ENCODE measurements around the gene ZBTB20.

ZBTB20 gene

DNA sequence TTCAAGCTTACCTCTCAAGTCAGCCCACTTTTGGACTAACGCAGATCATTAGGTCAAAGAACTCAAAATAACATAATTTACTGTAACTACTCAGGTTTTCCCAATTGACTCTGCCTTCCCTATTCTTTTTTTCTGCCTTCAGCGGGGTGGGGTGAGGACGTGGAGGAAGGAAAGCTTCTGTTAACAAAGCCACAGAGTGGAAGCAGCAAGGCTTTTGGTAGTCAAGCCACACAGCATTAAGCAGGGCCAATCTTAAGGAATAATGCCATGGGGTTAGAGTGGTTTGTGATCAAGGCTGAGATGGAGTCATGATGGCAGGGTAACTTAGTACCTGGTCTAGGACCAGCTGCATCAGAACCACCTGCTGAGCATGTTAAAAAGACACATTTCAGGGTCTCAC lies 575.7 kb downstream of the ZBTB20 start:
- TF ChIP-seq REST (IDR thresholded peaks at IDR 0.05; ENCODE audit: insufficient read depth in 1 of 2, low read depth in 2 of 2, low read length in 2 of 2) (no peak), FOXP2 (optimal IDR thresholded peaks at IDR 0.05; ENCODE audit: borderline replicate concordance, extremely low read depth, extremely low read length, insufficient read depth) (no peak), TAF1 (IDR thresholded peaks at IDR 0.05; ENCODE audit: borderline replicate concordance, insufficient read depth, low read length) (no peak), POLR2AphosphoS5 (IDR thresholded peaks at IDR 0.05; ENCODE audit: low read depth, low read length) (no peak), SIN3A (IDR thresholded peaks at IDR 0.05; ENCODE audit: borderline replicate concordance, insufficient read depth, low read length) (no peak)

GRCh38 chr3:114569186-114569585 lies 577.9 kb downstream of the ZBTB20 start:
- TF ChIP-seq POLR2AphosphoS5 (IDR thresholded peaks at IDR 0.05; ENCODE audit: low read depth, low read length), result no peak
- no peak for TF ChIP-seq SIN3A (IDR thresholded peaks at IDR 0.05; ENCODE audit: borderline replicate concordance, insufficient read depth, low read length)
- no peak for TF ChIP-seq FOXP2 (optimal IDR thresholded peaks at IDR 0.05; ENCODE audit: borderline replicate concordance, extremely low read depth, extremely low read length, insufficient read depth)
- no peak for TF ChIP-seq REST (IDR thresholded peaks at IDR 0.05; ENCODE audit: insufficient read depth in 1 of 2, low read depth in 2 of 2, low read length in 2 of 2)
- TF ChIP-seq TAF1 (IDR thresholded peaks at IDR 0.05; ENCODE audit: borderline replicate concordance, insufficient read depth, low read length), result no peak

GRCh38 chr3:114567771-114568170 lies 579.3 kb downstream of the ZBTB20 start:
- TF ChIP-seq TAF1 (IDR thresholded peaks at IDR 0.05; ENCODE audit: borderline replicate concordance, insufficient read depth, low read length), result no peak
- no peak for TF ChIP-seq SIN3A (IDR thresholded peaks at IDR 0.05; ENCODE audit: borderline replicate concordance, insufficient read depth, low read length)
- TF ChIP-seq REST (IDR thresholded peaks at IDR 0.05; ENCODE audit: insufficient read depth in 1 of 2, low read depth in 2 of 2, low read length in 2 of 2), result no peak

DNA sequence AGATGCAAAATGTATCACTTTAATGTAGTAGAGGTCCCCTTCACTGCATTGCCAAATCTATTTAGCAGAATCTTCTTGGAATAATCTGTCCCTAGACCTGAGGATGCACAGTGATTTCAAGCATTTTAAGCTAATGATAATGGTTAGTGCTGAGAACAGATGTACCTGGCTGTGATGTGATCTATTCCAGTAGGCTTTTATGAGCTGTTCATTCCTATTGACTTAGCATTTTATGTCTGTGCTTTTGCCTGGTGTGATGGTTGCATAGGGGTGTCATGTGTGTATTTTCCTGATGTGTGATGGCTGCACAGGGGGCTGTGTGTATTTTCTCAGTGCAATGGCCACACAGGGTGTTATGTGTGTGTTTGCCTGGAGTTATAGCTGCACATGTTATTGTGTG lies 580.3 kb downstream of the ZBTB20 start:
- TF ChIP-seq SIN3A (IDR thresholded peaks at IDR 0.05; ENCODE audit: borderline replicate concordance, insufficient read depth, low read length) (no peak), TAF1 (IDR thresholded peaks at IDR 0.05; ENCODE audit: borderline replicate concordance, insufficient read depth, low read length) (no peak), REST (IDR thresholded peaks at IDR 0.05; ENCODE audit: insufficient read depth in 1 of 2, low read depth in 2 of 2, low read length in 2 of 2) (no peak), FOXP2 (optimal IDR thresholded peaks at IDR 0.05; ENCODE audit: borderline replicate concordance, extremely low read depth, extremely low read length, insufficient read depth) (no peak), POLR2AphosphoS5 (IDR thresholded peaks at IDR 0.05; ENCODE audit: low read depth, low read length) (no peak)

- TF ChIP-seq FOXP2 (optimal IDR thresholded peaks at IDR 0.05; ENCODE audit: borderline replicate concordance, extremely low read depth, extremely low read length, insufficient read depth) (no peak), TAF1 (IDR thresholded peaks at IDR 0.05; ENCODE audit: borderline replicate concordance, insufficient read depth, low read length) (no peak), REST (IDR thresholded peaks at IDR 0.05; ENCODE audit: insufficient read depth in 1 of 2, low read depth in 2 of 2, low read length in 2 of 2) (no peak), POLR2AphosphoS5 (IDR thresholded peaks at IDR 0.05; ENCODE audit: low read depth, low read length) (no peak)
Observed at GRCh38 chr3:114566162-114566755, 580.8 kb downstream of the ZBTB20 start.
